HuH-7 (cell line): ENCODE results near the gene DCT.

Experiments
- DNase-seq: peaks from one replicate; pipeline ENCODE4 v3.0.0; 2011; ENCODE audit warnings: low spot score

Gene DCT

DNA sequence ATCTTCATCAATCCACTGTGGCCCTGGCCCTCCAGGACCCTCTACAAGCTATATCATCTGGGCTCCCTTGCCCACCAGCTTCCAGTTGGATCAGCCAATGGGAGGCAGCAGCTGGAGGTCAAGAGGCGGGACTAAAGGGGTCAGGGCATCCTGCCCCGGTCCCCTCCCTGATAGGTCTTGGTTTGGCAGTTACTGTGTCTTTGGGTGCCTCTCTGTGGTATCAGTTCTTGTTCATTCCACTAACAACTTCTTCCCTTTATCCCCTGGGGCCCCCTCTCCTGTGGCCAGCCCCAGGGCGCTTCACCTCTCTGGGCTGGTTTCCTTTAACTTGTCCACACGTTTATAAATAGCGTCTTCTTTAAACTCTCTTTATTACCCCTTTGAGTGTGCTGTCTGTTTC lies 83.6 kb downstream of the DCT start:
- no peak for DNase-seq

- DNase-seq, result no peak
Observed at GRCh38 chr13:94394723-94395122, 84.8 kb downstream of the DCT start.

GRCh38 chr13:94390881-94391280 lies 88.6 kb downstream of the DCT start:
- DNase-seq, result no peak

- DNase-seq, result no peak
Observed at GRCh38 chr13:94389604-94390351, 89.7 kb downstream of the DCT start.

DNA sequence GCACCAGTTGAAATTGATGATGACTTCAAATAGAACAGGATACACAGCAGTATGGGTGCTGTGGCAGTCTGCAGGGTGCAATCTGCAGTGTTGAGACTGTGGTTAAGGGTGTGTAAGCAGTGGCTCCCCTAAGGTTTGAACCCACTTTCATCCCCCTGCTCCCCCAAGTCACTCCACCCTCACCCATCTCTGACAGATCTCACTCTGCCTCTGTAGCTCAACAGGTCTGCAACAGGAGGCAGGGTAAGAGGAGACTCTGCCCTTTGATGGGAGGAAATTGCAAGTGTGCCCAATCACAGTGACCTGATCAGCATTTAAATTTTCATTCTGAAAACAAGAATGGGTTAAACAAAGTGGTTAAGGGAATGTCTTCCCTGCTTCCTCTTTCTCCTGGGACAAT lies 92.4 kb downstream of the DCT start:
- DNase-seq, result no peak
